CD14-positive monocyte (primary cell): ENCODE data around the gene RNF212B. TPM values are rescaled to one million over a fixed set of nuclear protein-coding genes. Genes with fewer than 3 reads are reported as not detected.

Experiments used
- DNase-seq, 3 donors: peaks; one replicate each; pipeline ENCODE4 v3.0.0-alpha.2; 2011 to 2022
- H2AFZ ChIP-seq: 2 replicates; pipeline ENCODE4 v1.6.0; 2012; ENCODE audit warnings: mild to moderate bottlenecking, low read depth, low read length, inconsistent platforms; ENCODE audit not compliant: insufficient read depth, poor library complexity, severe bottlenecking
- H3K27ac ChIP-seq, 2 donors: 1 replicate in 1 of 2; 2 replicates in 1 of 2; pipeline ENCODE4 v1.5.1; 2012 to 2013; ENCODE audit warnings: low read length in 2 of 2, control low read depth in 1 of 2, inconsistent platforms in 1 of 2, low read depth in 1 of 2, mild to moderate bottlenecking in 1 of 2
- H3K27me3 ChIP-seq, 2 donors: one replicate each; pipeline versions ENCODE4 v1.6.0 to v1.6.1; 2011 to 2013; ENCODE audit warnings: low read length in 2 of 2; ENCODE audit not compliant: control insufficient read depth in 2 of 2, insufficient read depth in 2 of 2
- H3K36me3 ChIP-seq, 2 donors: replicated peaks in 1 of 2; 1 replicate in 1 of 2; 2 replicates in 1 of 2; pipeline versions ENCODE4 v1.5.1 to v1.6.1; 2012 to 2013; ENCODE audit warnings: low read length in 2 of 2, control low read depth in 1 of 2, inconsistent platforms in 1 of 2, mild to moderate bottlenecking in 1 of 2; ENCODE audit not compliant: insufficient read depth in 2 of 2, control insufficient read depth in 1 of 2
- H3K4me1 ChIP-seq, 2 donors: 1 replicate in 1 of 2; 2 replicates in 1 of 2; pipeline versions ENCODE4 v1.5.1 to v1.6.1; 2012 to 2013; ENCODE audit warnings: low read length in 2 of 2, control low read depth in 1 of 2, inconsistent platforms in 1 of 2, mild to moderate bottlenecking in 1 of 2, moderate library complexity in 1 of 2; ENCODE audit not compliant: insufficient read depth in 2 of 2, control insufficient read depth in 1 of 2
- H3K4me2 ChIP-seq: replicated peaks from 2 replicates; pipeline ENCODE3; 2012; ENCODE audit warnings: low read length, moderate library complexity, mild to moderate bottlenecking; ENCODE audit not compliant: poor library complexity, severe bottlenecking; ENCODE audit errors: extremely low read depth
- H3K4me3 ChIP-seq, 3 experiments: fragments of 200-600 bp in 1 of 3; sonication (generic) in 1 of 3; replicated peaks in 1 of 3; 1 replicate in 2 of 3; 2 replicates in 1 of 3; pipeline ENCODE4 v1.5.1; 2011 to 2013; ENCODE audit warnings: low read length in 3 of 3, mild to moderate bottlenecking in 3 of 3, control low read depth in 2 of 3, low read depth in 2 of 3, inconsistent platforms in 1 of 3, moderate library complexity in 1 of 3
- H3K79me2 ChIP-seq: 2 replicates; pipeline ENCODE4 v1.6.0; 2012; ENCODE audit warnings: mild to moderate bottlenecking, control low read depth, inconsistent platforms, low read length, moderate library complexity; ENCODE audit not compliant: insufficient read depth
- H3K9ac ChIP-seq: 2 replicates; pipeline ENCODE4 v1.6.0; 2017; ENCODE audit warnings: low read length, mild to moderate bottlenecking; ENCODE audit not compliant: insufficient read depth, poor library complexity, severe bottlenecking
- H3K9me3 ChIP-seq, 2 donors: replicated peaks in 1 of 2; 1 replicate in 1 of 2; 2 replicates in 1 of 2; pipeline versions ENCODE4 v1.5.1 to v1.6.1; 2012 to 2013; ENCODE audit warnings: low read length in 2 of 2, control low read depth in 1 of 2; ENCODE audit not compliant: control insufficient read depth in 1 of 2, insufficient read depth in 1 of 2
- H4K20me1 ChIP-seq: 2 replicates; pipeline ENCODE4 v1.6.0; 2012; ENCODE audit warnings: mild to moderate bottlenecking, low read length, control low read depth, moderate library complexity; ENCODE audit not compliant: insufficient read depth
- H3K27ac Mint-ChIP-seq, 7 donors: one replicate each; pipeline ENCODE4 v1.8.0; 2020; ENCODE audit warnings: mild to moderate bottlenecking in 7 of 7, mixed read lengths in 7 of 7, moderate library complexity in 6 of 7, inconsistent platforms in 2 of 7
- H3K27me3 Mint-ChIP-seq, 3 donors: one replicate each; pipeline ENCODE4 v1.8.0; 2021 to 2022; ENCODE audit warnings: low read depth in 3 of 3, mild to moderate bottlenecking in 3 of 3, mixed read lengths in 3 of 3, moderate library complexity in 3 of 3, inconsistent platforms in 1 of 3
- H3K36me3 Mint-ChIP-seq, 2 donors: one replicate each; pipeline ENCODE4 v1.8.0; 2020; ENCODE audit warnings: mixed read lengths in 2 of 2, inconsistent platforms in 1 of 2, mild to moderate bottlenecking in 1 of 2
- H3K4me1 Mint-ChIP-seq: one replicate; pipeline ENCODE4 v1.8.0; 2020; ENCODE audit warnings: mild to moderate bottlenecking, mixed read lengths
- H3K4me3 Mint-ChIP-seq, 2 donors: one replicate each; pipeline ENCODE4 v1.8.0; 2020; ENCODE audit warnings: mild to moderate bottlenecking in 2 of 2, mixed read lengths in 2 of 2, moderate library complexity in 1 of 2
- H3K9me3 Mint-ChIP-seq, 7 donors: one replicate each; pipeline ENCODE4 v1.8.0; 2020 to 2022; ENCODE audit warnings: mixed read lengths in 7 of 7, mild to moderate bottlenecking in 6 of 7, moderate library complexity in 6 of 7, inconsistent platforms in 2 of 7
- WGBS: methylation state at CpG from one replicate; pipeline ENCODE4 v1.1.5; 2013; ENCODE audit warnings: missing lambda C conversion rate; ENCODE audit not compliant: insufficient coverage; 5-methylcytosine and 5-hydroxymethylcytosine counted together
- intact Hi-C, 2 donors: fragments of 100-400 bp; cut with micrococcal nuclease; formaldehyde crosslinking; loops; one replicate each; pipeline versions ENCODE4 v1.15.0 to v1.15.1; 2023
- polyA plus RNA-seq, 3 donors: library from polyadenylated mRNA; depleted of rRNA in 1 of 3; unstranded in 2 of 3; stranded (reverse) in 1 of 3; fragments of 300-500 nt in 2 of 3; fragments of >200 nt in 1 of 3; fragmentation: Illumina TruSeq in 2 of 3; gene quantifications; 1 replicate in 2 of 3; 2 replicates in 1 of 3; pipeline ENCODE4 v1.2.3, GENCODE V29; 2012 to 2021
- TF ChIP-seq, protein P1 (sequence below): fragments of 200-600 bp; IDR thresholded peaks from one replicate; pipeline ENCODE4 v1.8.0; 2022; ENCODE audit warnings: antibody characterized with exemption, mild to moderate bottlenecking

The RNF212B gene
- polyA plus RNA-seq, 3 donors = not detected

DNA sequence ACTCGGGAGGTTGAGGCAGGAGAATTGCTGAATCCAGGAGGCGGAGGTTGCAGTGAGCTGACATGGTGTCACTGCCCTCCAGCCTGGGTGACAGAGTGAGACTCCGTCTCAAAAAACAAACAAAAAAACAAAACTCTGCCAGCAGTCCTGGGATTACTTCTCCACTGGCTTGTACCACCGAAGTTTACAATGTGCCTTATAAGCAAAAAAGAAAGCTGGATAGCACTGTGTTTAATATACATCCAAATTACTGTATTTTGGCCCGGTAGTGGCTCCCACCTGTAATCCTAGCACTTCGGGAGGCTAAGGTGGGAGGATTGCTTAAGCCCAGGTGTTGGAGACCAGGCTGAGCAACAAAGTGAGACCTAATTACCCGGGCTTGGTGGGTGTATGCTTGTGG, 31.5 kb downstream of the RNF212B start:
- Mint-ChIP-seq H3K9me3 (peaks cover 0 to 2% (median 0%) of the 10 kb centered on the region in 7 donors), H3K27ac (no peak overlapping the region), H3K4me3 (no peak overlapping the region), H3K27me3 (peaks cover 0 to 8% (median 6%) of the 10 kb centered on the region in 3 donors), H3K4me1 (no peaks in the 10 kb centered on the region), H3K36me3 (no peaks in the 10 kb centered on the region)
- H3K36me3 ChIP-seq = no peaks in the 10 kb centered on the region
- TF ChIP-seq, protein P1, sequence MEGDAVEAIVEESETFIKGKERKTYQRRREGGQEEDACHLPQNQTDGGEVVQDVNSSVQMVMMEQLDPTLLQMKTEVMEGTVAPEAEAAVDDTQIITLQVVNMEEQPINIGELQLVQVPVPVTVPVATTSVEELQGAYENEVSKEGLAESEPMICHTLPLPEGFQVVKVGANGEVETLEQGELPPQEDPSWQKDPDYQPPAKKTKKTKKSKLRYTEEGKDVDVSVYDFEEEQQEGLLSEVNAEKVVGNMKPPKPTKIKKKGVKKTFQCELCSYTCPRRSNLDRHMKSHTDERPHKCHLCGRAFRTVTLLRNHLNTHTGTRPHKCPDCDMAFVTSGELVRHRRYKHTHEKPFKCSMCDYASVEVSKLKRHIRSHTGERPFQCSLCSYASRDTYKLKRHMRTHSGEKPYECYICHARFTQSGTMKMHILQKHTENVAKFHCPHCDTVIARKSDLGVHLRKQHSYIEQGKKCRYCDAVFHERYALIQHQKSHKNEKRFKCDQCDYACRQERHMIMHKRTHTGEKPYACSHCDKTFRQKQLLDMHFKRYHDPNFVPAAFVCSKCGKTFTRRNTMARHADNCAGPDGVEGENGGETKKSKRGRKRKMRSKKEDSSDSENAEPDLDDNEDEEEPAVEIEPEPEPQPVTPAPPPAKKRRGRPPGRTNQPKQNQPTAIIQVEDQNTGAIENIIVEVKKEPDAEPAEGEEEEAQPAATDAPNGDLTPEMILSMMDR = no peak
- WGBS = 100% methylated on average over 3 of the region's 7 CpGs
- no peaks in the 10 kb centered on the region for H3K79me2 ChIP-seq
- H3K9me3 ChIP-seq = no peaks in the 10 kb centered on the region
- H3K27me3 ChIP-seq = peaks cover 0 to 2% of the 10 kb centered on the region in 2 donors
- no peak overlapping the region for H3K27ac ChIP-seq
- no peaks in the 10 kb centered on the region for H4K20me1 ChIP-seq
- no peak overlapping the region for H3K4me3 ChIP-seq
- H2AFZ ChIP-seq = no peak overlapping the region
- H3K9ac ChIP-seq = no peak overlapping the region
- H3K4me2 ChIP-seq = no peak overlapping the region
- intact Hi-C loops = loop anchor here in 1 of 2 donors (10.0 kb wide), 1 partner anchor 66 kb away; no protein-coding TSS in a partner anchor
- no peaks in the 10 kb centered on the region for H3K4me1 ChIP-seq
- no peak for DNase-seq

DNA sequence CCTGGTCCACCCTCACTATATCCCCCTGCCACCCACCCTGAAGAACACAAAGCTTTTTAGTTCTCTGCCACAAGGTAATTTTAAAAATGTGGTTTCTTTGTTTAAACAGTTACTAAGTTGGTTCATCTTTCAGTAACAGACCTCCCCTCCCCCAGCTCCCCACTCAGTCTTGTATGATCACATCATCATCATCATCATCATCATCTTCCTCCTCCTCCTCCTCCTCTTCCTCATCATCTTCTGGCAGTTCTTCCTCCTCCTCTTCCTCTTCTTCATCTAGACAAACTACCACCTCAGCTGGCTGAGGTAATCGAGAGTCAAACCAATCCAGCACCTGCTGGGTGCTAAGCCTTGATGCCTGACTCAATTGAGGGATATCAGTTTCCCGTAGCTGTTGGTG, 37.7 kb downstream of the RNF212B start:
- H3K27ac ChIP-seq = no peak overlapping the region
- 100% methylated on average over 1 of the region's 2 CpGs for WGBS
- H3K4me2 ChIP-seq = no peak overlapping the region
- Mint-ChIP-seq H3K27me3 (peaks cover 0 to 3% (median 3%) of the 10 kb centered on the region in 3 donors), H3K9me3 (peaks cover 0 to 3% (median 0%) of the 10 kb centered on the region in 7 donors), H3K4me3 (no peak overlapping the region), H3K4me1 (peaks cover 12% of the 10 kb centered on the region), H3K36me3 (peaks cover 18% of the 10 kb centered on the region in 2 donors), H3K27ac (peak overlapping the region in 3 of 7 donors; percentile 6 to 80 (median 10))
- TF ChIP-seq, protein P1 = no peak
- intact Hi-C loops = no loop called here
- no peaks in the 10 kb centered on the region for H3K27me3 ChIP-seq
- H3K4me1 ChIP-seq = no peaks in the 10 kb centered on the region
- peaks cover 3 to 15% of the 10 kb centered on the region in 2 donors for H3K36me3 ChIP-seq
- peaks cover 5% of the 10 kb centered on the region for H4K20me1 ChIP-seq
- no peak for DNase-seq
- no peak overlapping the region for H3K9ac ChIP-seq
- no peaks in the 10 kb centered on the region for H3K9me3 ChIP-seq
- H3K4me3 ChIP-seq = no peak overlapping the region
- H3K79me2 ChIP-seq = no peaks in the 10 kb centered on the region
- H2AFZ ChIP-seq = no peak overlapping the region
